Effector memory CD4-positive, alpha-beta T cell (primary cell): ENCODE results near the gene LRMDA.

ENCODE experiments used
- DNase-seq, 3 donors: peaks; one replicate each; pipeline ENCODE4 v3.0.0-alpha.2; 2020
- H3K27ac ChIP-seq: 2 replicates; pipeline ENCODE4 v1.7.0; 2013; ENCODE audit warnings: mild to moderate bottlenecking, low read length, moderate library complexity; ENCODE audit not compliant: insufficient read depth, poor library complexity, severe bottlenecking
- H3K27me3 ChIP-seq: replicated peaks from 2 replicates; pipeline ENCODE4 v1.7.0; 2013; ENCODE audit warnings: mild to moderate bottlenecking, low read length; ENCODE audit not compliant: insufficient read depth, control insufficient read depth, poor library complexity, severe bottlenecking
- H3K36me3 ChIP-seq: 2 replicates; pipeline ENCODE4 v1.7.0; 2013; ENCODE audit warnings: mild to moderate bottlenecking, low read length, moderate library complexity; ENCODE audit not compliant: control insufficient read depth, insufficient read depth
- H3K4me1 ChIP-seq: 2 replicates; pipeline ENCODE4 v1.7.0; 2013; ENCODE audit warnings: low read length, mild to moderate bottlenecking; ENCODE audit not compliant: control insufficient read depth, insufficient read depth, poor library complexity, severe bottlenecking
- H3K4me3 ChIP-seq: 2 replicates; pipeline ENCODE4 v1.7.0; 2013; ENCODE audit warnings: low read length, low read depth, mild to moderate bottlenecking; ENCODE audit not compliant: insufficient read depth, poor library complexity, severe bottlenecking
- H3K9me3 ChIP-seq: 2 replicates; pipeline ENCODE4 v1.7.0; 2013; ENCODE audit warnings: mild to moderate bottlenecking, low read length, moderate library complexity; ENCODE audit not compliant: control insufficient read depth

The LRMDA gene

GRCh38 chr10:76114581-76115001 lies 683.2 kb downstream of the LRMDA start:
- DNase-seq: no peak
- H3K4me1 ChIP-seq: no peaks in the 10 kb centered on the region
- H3K36me3 ChIP-seq: no peaks in the 10 kb centered on the region
- H3K9me3 ChIP-seq: no peaks in the 10 kb centered on the region
- H3K27me3 ChIP-seq: no peaks in the 10 kb centered on the region
- no peak overlapping the region for H3K4me3 ChIP-seq
- no peak overlapping the region for H3K27ac ChIP-seq

- H3K27ac ChIP-seq: no peak overlapping the region
- no peak for DNase-seq
- H3K27me3 ChIP-seq: no peaks in the 10 kb centered on the region
- no peak overlapping the region for H3K4me3 ChIP-seq
- no peaks in the 10 kb centered on the region for H3K36me3 ChIP-seq
- no peaks in the 10 kb centered on the region for H3K9me3 ChIP-seq
- no peaks in the 10 kb centered on the region for H3K4me1 ChIP-seq
Observed at GRCh38 chr10:76115131-76115470, 683.7 kb downstream of the LRMDA start.

DNA sequence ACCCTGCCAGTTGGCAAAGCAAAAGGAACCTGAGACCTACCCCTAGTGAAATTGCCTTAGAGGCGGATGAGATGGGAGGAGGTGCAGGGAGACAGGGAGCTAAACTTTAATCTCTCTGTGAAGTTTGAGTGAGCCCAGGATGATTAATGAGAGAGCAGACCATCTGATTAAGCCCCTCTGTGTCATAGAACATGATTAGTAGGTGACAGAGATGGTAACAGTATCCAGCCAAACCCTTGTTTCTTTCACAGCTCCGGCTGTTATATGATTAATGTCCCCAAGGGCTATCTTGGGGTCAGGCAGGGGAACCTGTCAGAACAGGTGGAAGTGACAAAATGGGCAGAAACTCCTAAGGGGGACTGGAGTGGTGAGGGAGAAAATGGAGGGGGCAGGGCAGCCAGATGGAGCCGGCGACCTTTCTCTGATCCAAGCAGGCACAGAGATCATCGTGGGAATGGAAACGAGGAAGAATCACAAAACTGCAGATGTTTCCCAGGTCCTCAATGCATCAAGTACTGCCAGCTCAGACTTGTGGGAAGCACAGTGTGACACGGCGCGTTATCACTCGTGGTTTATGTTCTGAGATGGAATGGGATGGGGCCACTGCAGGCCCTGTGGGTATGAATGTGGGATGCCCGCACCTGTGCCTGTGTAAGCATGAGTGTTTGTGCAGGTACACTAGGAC lies 684.2 kb downstream of the LRMDA start:
- H3K27me3 ChIP-seq: no peaks in the 10 kb centered on the region
- DNase-seq: no peak
- H3K9me3 ChIP-seq: no peaks in the 10 kb centered on the region
- H3K36me3 ChIP-seq: no peaks in the 10 kb centered on the region
- no peak overlapping the region for H3K4me3 ChIP-seq
- no peak overlapping the region for H3K27ac ChIP-seq
- no peaks in the 10 kb centered on the region for H3K4me1 ChIP-seq

DNA sequence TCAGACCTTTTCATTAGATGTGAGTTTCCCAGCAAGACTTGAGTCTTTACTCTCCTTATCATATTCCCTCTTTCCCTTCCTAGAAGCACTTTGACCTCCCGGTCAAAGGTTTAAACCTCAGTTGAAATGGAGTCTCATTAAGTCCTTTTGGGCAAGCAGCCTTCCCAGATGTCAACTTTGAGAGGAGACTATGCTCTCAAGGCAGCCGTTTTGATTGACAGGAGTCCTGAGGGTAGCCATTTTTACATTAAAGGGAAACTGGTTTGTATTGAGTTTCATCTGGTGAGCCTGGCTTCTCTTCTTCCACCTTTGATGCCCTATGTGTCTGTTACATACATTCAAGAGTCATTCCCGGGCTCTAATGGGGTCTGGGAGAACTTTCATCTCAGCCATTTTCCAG lies 685.1 kb downstream of the LRMDA start:
- Histone ChIP-seq H3K36me3 (no peaks in the 10 kb centered on the region), H3K4me1 (no peaks in the 10 kb centered on the region), H3K27ac (no peak overlapping the region), H3K9me3 (no peaks in the 10 kb centered on the region), H3K4me3 (no peak overlapping the region), H3K27me3 (no peaks in the 10 kb centered on the region)
- DNase-seq: no peak

- no peaks in the 10 kb centered on the region for H3K4me1 ChIP-seq
- H3K9me3 ChIP-seq: no peaks in the 10 kb centered on the region
- no peaks in the 10 kb centered on the region for H3K36me3 ChIP-seq
- no peak overlapping the region for H3K4me3 ChIP-seq
- no peaks in the 10 kb centered on the region for H3K27me3 ChIP-seq
- DNase-seq: no peak
- H3K27ac ChIP-seq: no peak overlapping the region
Observed at GRCh38 chr10:76117949-76118348, 686.5 kb downstream of the LRMDA start.

- DNase-seq: no peak
- no peaks in the 10 kb centered on the region for H3K27me3 ChIP-seq
- no peaks in the 10 kb centered on the region for H3K4me1 ChIP-seq
- no peak overlapping the region for H3K27ac ChIP-seq
- no peak overlapping the region for H3K4me3 ChIP-seq
- no peaks in the 10 kb centered on the region for H3K36me3 ChIP-seq
- no peaks in the 10 kb centered on the region for H3K9me3 ChIP-seq
Observed at GRCh38 chr10:76119036-76119435, 687.6 kb downstream of the LRMDA start.

DNA sequence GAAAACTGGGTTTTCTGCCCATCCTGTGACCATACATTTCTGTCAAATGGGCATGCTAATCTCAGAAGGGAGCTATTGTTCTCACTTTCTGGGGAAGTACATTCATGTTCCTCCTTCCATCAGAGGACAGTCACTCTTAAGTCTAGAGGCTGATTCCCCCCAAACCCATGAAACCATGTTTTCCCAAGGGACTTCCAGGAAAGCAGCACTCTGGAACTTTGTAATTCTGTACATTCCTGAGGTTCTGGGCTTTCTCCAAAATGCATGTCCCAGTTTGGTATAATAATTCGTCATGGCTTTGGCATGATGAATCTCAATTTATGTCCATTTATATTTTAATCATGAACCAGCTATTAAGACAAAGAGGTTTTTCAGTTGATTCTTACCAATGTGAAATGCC lies 688.1 kb downstream of the LRMDA start:
- Histone ChIP-seq H3K4me1 (no peaks in the 10 kb centered on the region), H3K27me3 (no peaks in the 10 kb centered on the region), H3K36me3 (no peaks in the 10 kb centered on the region), H3K4me3 (no peak overlapping the region), H3K9me3 (no peaks in the 10 kb centered on the region), H3K27ac (no peak overlapping the region)
- DNase-seq: no peak

GRCh38 chr10:76122056-76122455 lies 690.6 kb downstream of the LRMDA start:
- no peak for DNase-seq
- no peak overlapping the region for H3K27ac ChIP-seq
- H3K4me1 ChIP-seq: no peaks in the 10 kb centered on the region
- H3K36me3 ChIP-seq: no peaks in the 10 kb centered on the region
- H3K9me3 ChIP-seq: no peaks in the 10 kb centered on the region
- no peaks in the 10 kb centered on the region for H3K27me3 ChIP-seq
- H3K4me3 ChIP-seq: no peak overlapping the region

DNA sequence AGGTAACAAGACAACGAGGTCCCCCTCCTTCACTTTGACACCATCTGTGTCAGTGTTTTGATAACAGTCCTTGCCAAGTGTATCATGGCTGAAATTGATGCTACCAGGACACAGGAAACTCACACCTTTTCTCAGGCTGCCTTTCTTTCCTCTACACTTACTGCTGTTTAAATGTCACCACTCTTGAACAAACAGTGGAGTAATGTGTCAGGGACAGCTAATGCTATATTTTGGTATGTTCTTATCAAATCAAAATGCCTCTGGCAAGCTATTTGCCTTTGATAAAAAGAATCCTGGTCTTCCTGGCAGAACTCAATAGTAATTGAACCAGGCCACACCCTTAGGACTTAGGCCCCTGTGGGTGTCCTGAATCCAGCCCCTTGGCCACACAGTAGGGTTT lies 692.9 kb downstream of the LRMDA start:
- Histone ChIP-seq H3K36me3 (no peaks in the 10 kb centered on the region), H3K4me1 (no peaks in the 10 kb centered on the region), H3K27me3 (no peaks in the 10 kb centered on the region), H3K9me3 (no peaks in the 10 kb centered on the region), H3K4me3 (no peak overlapping the region), H3K27ac (no peak overlapping the region)
- DNase-seq: no peak

- H3K27me3 ChIP-seq: no peaks in the 10 kb centered on the region
- H3K36me3 ChIP-seq: no peaks in the 10 kb centered on the region
- DNase-seq: no peak
- no peak overlapping the region for H3K4me3 ChIP-seq
- H3K27ac ChIP-seq: no peak overlapping the region
- no peaks in the 10 kb centered on the region for H3K4me1 ChIP-seq
- no peaks in the 10 kb centered on the region for H3K9me3 ChIP-seq
Observed at GRCh38 chr10:76125900-76126299, 694.5 kb downstream of the LRMDA start.
